Tibial nerve (tissue), 4 donors: ENCODE data around the gene METTL21A.

Experiments used
- CTCF ChIP-seq, 5 experiments: fragments of 200-600 bp in 3 of 5; fragments of 450-650 bp in 2 of 5; sonication (generic) in 3 of 5; IDR thresholded peaks; one replicate each; pipeline ENCODE4 v1.5.1; 2016 to 2019; ENCODE audit warnings: antibody characterized with exemption in 5 of 5, mild to moderate bottlenecking in 3 of 5, moderate library complexity in 2 of 5
- EP300 ChIP-seq, 2 donors: sonication (generic); formaldehyde crosslinking; IDR thresholded peaks; one replicate each; pipeline ENCODE4 v1.6.1; 2017; ENCODE audit warnings: antibody characterized with exemption in 2 of 2, mild to moderate bottlenecking in 1 of 2
- POLR2A ChIP-seq, 2 donors: fragments of 450-650 bp; IDR thresholded peaks; one replicate each; pipeline ENCODE4 v1.6.1; 2017; ENCODE audit warnings: antibody characterized with exemption in 2 of 2, mild to moderate bottlenecking in 2 of 2, moderate library complexity in 2 of 2

GRCh38 chr2:207599636-207600035, 25.6 kb downstream of the METTL21A start:
- TF ChIP-seq POLR2A (IDR thresholded peaks at IDR 0.05): no peak
- no peak for TF ChIP-seq EP300 (IDR thresholded peaks at IDR 0.05)
- TF ChIP-seq CTCF (IDR thresholded peaks at IDR 0.05): no peak
